M059J (cell line): ENCODE measurements around the gene BASP1. TPM values are rescaled to one million over a fixed set of nuclear protein-coding genes. Genes with fewer than 3 reads are reported as not detected.
A peak's percentile ranks its signal among the peaks of the same experiment; 100 is the strongest.
"Not testable (repeated sequence)": the region's sequence is repeated elsewhere in the genome, so short reads cannot be mapped to it uniquely, and the experiment has no call there.

Experiments
- DNase-seq: peaks from one replicate; pipeline ENCODE4 v3.0.0-alpha.2; 2012; ENCODE audit warnings: low read depth
- total RNA-seq: library from RNA; depleted of rRNA; stranded (reverse); fragments of >200 nt; shearing (Covaris generic); gene quantifications from 2 replicates; pipeline ENCODE4 v1.2.3, GENCODE V29; 2014

BASP1 gene
- total RNA-seq, 1 experiment from 2014 or later: 126 TPM

GRCh38 chr5:17289681-17290539, 72.5 kb downstream of the BASP1 start:
- DNase-seq: peak; percentile 68

DNA sequence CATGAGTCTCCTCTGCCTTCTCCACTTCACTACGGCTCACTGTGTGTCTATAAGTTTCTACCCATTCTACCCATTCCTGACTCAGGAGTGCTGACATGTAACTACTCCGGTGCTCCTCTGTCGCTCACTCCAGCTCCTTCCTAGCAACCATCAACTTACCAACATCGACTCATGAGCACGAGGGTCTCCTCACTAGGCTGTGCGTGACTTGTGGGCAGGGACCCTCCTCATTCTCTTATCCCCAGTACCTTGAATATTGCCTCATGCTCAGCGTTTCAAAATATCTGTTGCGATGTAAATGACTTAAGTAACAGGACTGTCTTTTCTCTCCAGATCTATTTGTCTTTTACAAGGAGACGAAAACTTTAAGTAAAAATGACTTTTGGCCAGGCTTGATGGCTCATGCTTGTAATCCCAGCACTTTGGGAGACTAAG, 73.1 kb downstream of the BASP1 start:
- DNase-seq: no peak

- no peak for DNase-seq
Observed at GRCh38 chr5:17292434-17293015, 75.1 kb downstream of the BASP1 start.

GRCh38 chr5:17294639-17295311, 77.3 kb downstream of the BASP1 start:
- DNase-seq: no peak

GRCh38 chr5:17295671-17296070, 78.2 kb downstream of the BASP1 start:
- no peak for DNase-seq

GRCh38 chr5:17302106-17302505, 84.7 kb downstream of the BASP1 start:
- peak; percentile 83 for DNase-seq

DNA sequence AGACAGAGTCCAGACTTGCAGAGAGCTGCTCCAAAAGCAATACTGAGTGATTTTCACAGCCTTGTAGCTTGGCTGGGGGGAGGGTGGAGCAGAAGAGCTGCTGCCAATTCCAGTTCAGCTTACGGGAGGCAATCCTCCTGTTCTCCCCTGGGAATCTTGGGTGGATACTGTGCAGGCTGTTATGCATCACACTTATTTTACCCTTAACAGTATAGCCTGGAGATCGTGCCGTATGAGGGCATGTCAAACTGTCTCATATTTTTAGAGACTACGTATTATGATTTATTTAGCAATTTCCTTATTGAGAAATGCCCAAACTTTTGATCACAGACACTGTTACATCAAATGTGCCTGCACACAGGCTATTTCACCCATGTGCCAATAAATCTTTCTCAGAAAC, 85.2 kb downstream of the BASP1 start:
- DNase-seq: no peak

DNA sequence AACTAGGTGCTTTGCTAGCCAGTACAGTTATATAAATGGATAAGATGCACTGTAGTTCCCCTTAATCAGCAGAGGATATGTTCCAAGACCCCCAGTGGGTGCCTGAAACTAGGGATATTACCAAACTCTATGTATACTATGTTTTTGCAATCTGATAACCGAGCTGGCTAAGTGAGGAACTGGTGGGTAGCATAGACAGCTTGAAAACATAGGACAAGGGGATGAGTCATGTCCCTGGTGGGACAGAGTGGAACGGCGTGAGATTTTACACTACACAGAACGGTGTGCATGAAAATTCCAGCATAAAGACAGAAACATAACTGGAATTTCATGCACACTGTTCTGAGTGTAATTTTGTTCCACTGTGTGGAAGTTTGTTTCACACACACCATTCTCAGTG, 86.9 kb downstream of the BASP1 start:
- DNase-seq: no peak

DNA sequence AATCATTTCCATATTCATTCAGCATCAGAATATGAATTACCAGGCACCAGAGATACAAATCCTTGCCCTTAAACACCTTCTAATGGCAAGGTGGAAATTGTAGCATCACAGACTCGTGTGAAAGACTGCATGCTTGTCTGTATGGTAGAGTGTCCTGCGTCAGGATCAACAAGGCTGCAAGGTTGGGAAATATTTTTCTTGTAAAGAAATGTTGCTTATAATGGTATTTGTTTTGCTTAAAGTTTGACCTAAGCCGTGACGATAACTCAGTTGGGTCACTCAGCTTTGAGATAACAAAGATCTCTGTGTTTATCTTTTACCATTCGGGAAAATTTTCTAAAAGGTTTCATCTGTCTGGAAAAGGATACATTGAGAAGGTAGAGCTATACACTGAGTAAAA, 87.6 kb downstream of the BASP1 start:
- DNase-seq: no peak

GRCh38 chr5:17305964-17306725, 88.7 kb downstream of the BASP1 start:
- DNase-seq: peak; percentile 75

- no peak for DNase-seq
Observed at GRCh38 chr5:17306726-17307091, 89.3 kb downstream of the BASP1 start.

GRCh38 chr5:17307440-17307839, 90.0 kb downstream of the BASP1 start:
- DNase-seq: not testable (repeated sequence)

DNA sequence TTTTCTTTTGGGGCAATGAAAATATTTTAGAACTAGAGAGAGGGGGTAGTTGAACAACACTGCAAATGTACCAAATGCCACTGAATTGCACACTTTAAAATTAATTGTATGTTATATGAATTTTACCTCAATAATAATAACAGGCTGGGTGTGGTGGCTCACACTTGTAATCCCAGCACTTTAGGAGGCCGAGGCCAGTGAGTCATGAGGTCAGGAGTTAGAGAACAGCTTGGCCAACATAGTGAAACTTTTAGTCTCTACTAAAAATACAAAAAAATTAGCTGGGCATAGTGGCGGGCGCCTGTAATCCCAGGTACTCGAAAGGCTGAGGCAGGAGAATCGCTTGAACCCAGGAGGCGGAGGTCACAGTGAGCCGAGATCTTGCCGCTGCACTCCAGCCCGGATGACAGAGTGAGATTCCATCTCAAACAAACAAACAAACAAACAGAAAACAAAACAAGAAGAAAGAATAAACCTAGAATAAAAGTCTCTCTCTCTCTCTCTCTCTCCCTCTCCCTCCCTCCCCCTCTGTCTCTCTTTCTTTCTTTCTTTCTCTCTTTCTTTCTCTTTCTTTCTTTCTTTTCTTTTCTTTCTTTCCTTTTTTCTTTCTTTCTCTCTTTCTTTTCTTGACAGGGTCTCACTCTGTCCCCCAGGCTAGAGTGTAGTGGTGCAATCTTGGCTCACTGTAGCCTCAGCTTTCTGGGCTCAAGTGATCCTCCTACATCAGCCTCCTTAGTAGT, 91.1 kb downstream of the BASP1 start:
- DNase-seq: peak; percentile 25

- no peak for DNase-seq
Observed at GRCh38 chr5:17309462-17309861, 92.0 kb downstream of the BASP1 start.

- DNase-seq: not testable (repeated sequence)
Observed at GRCh38 chr5:17310502-17310901, 93.1 kb downstream of the BASP1 start.

DNA sequence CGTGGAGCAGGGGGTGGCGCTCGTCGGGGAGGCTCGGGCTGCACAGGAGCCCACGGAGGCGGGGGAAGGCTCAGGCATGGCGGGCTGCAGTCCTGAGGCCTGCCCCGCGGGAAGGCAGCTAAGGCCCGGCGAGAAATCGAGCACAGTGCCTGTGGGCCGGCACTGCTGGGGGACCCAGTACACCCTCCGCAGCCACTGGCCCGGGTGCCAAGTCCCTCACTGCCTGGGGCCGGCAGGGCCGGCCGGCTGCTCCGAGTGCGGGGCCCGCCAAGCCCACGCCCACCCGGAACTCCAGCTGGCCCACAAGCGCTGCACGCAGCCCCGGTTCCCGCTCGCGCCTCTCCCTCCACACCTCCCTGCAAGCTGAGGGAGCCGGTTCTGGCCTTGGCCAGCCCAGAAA, 94.4 kb downstream of the BASP1 start:
- not testable (repeated sequence) for DNase-seq

- DNase-seq: no peak
Observed at GRCh38 chr5:17312358-17312757, 94.9 kb downstream of the BASP1 start.

DNA sequence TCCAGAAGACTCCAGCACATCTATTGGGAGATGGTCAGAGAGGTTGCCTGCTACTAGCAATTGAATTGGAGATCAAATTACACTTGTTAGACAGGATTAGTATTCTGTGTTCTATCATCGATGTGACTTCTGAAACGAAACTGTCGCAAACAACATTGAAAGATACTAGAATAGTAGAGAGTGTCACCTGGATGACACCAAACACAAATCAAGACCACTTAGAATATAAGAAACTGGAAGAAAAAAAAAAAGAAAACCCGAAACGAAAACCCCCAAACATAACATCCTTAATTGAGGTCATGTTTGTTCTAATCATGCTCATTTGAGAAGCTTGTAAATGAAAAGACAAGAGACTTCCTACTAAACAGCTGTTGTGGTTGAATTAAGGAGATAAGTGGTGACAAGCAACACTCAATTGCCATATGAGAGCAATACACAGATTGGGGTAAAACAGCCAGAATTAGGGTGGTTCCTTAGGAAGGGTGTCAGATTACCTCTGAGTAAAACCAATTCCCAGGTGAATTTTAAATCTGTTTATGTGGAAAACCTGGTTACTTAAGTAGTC, 97.6 kb downstream of the BASP1 start:
- peak; percentile 44 for DNase-seq

DNA sequence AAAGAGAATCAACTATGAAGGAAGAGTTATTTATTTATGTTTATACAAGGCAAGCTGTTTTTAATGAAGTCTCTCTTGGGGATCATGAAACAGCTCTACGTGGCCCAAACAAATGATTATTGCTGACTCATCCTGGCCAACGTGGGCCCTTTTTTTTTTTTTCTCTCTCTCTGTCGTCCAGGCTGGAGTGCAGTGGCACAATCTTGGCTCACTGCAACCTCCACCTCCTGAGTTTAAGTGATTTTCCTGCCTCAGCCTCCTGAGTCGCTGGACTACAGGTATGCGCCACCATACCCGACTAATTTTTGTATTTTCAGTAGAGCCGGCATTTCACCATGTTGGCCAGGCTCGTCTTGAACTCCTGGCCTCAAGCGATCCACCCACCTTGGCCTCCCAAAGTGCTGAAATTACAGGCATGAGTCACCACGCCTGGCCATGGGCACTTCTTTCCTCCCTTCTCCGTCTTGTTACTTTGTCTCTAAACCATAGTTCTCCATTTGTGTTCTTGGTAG, 98.3 kb downstream of the BASP1 start:
- peak; percentile 85 for DNase-seq

- DNase-seq: peak; percentile 76
Observed at GRCh38 chr5:17316970-17317459, 99.6 kb downstream of the BASP1 start.

GRCh38 chr5:17317473-17317872, 100.0 kb downstream of the BASP1 start:
- no peak for DNase-seq
